Sigmoid colon (tissue), 7 donors: ENCODE results near the gene TREM2. TPM values are rescaled to one million over a fixed set of nuclear protein-coding genes. Genes with fewer than 3 reads are reported as not detected.

Experiments
- DNase-seq: peaks from one replicate; pipeline ENCODE4 v3.0.0-alpha.2; 2019
- H3K27ac ChIP-seq, 4 donors: fragments of 200-600 bp; sonication (generic); one replicate each; pipeline ENCODE4 v1.5.1; 2016 to 2019; ENCODE audit warnings: mild to moderate bottlenecking in 1 of 4
- H3K27me3 ChIP-seq, 3 donors: fragments of 200-600 bp; sonication (generic); one replicate each; pipeline ENCODE4 v1.5.1; 2019; ENCODE audit warnings: mild to moderate bottlenecking in 1 of 3
- H3K36me3 ChIP-seq, 4 donors: fragments of 200-600 bp; sonication (generic); one replicate each; pipeline ENCODE4 v1.5.1; 2016 to 2019
- H3K4me1 ChIP-seq, 4 donors: fragments of 200-600 bp; sonication (generic); one replicate each; pipeline ENCODE4 v1.5.1; 2017 to 2019
- H3K4me3 ChIP-seq, 4 donors: fragments of 200-600 bp; sonication (generic); one replicate each; pipeline ENCODE4 v1.5.1; 2017 to 2019; ENCODE audit warnings: mild to moderate bottlenecking in 2 of 4, moderate library complexity in 1 of 4
- H3K9me3 ChIP-seq, 4 donors: fragments of 200-600 bp in 3 of 4; sonication (generic) in 3 of 4; one replicate each; pipeline versions ENCODE4 v1.5.1 to v1.6.1; 2013 to 2019
- CTCF ChIP-seq, 4 experiments: fragments of 450-650 bp in 3 of 4; fragments of 200-600 bp in 1 of 4; IDR thresholded peaks; one replicate each; pipeline ENCODE4 v1.5.1; 2016 to 2019; ENCODE audit warnings: antibody characterized with exemption in 4 of 4, mild to moderate bottlenecking in 3 of 4, moderate library complexity in 2 of 4
- EP300 ChIP-seq, 4 donors: sonication (generic); formaldehyde crosslinking; IDR thresholded peaks; one replicate each; pipeline ENCODE4 v1.6.1; 2017; ENCODE audit warnings: antibody characterized with exemption in 4 of 4
- POLR2A ChIP-seq, 2 donors: fragments of 450-650 bp; IDR thresholded peaks; one replicate each; pipeline ENCODE4 v1.6.1; 2016; ENCODE audit warnings: antibody characterized with exemption in 2 of 2, mild to moderate bottlenecking in 2 of 2, moderate library complexity in 2 of 2
- POLR2AphosphoS5 ChIP-seq, 4 donors: sonication (generic); formaldehyde crosslinking; IDR thresholded peaks; one replicate each; pipeline ENCODE4 v1.6.1; 2017; ENCODE audit warnings: antibody characterized with exemption in 4 of 4
- WGBS, 2 donors: extraction: QIAGEN DNeasy Blood & Tissue Kit; methylation state at CpG; one replicate each; pipeline ENCODE4 v1.1.7; 2013; 5-methylcytosine and 5-hydroxymethylcytosine counted together
- intact Hi-C: fragments of 100-400 bp; cut with DNase I; formaldehyde crosslinking; loops from one replicate; pipeline ENCODE4 v1.15.1; 2023
- polyA plus RNA-seq, 3 donors: library from polyadenylated mRNA; stranded (reverse); fragments of 200-250 nt; gene quantifications; one replicate each; pipeline ENCODE4 v1.2.3, GENCODE V29; 2013
- total RNA-seq, 4 donors: library from RNA; depleted of rRNA; stranded (reverse); fragments of >200 nt; gene quantifications; one replicate each; pipeline ENCODE4 v1.1.0, GENCODE V29; 2016
- donor health status: healthy with polysubstance abuse.
- donor health status: Bipolar disorder and iron deficiency.
- donor health status: healthy.

Gene TREM2
- total and polyA plus RNA-seq, 7 donors: 0.83 to 7.4 (median 3.4) TPM; not detected in 1

DNA sequence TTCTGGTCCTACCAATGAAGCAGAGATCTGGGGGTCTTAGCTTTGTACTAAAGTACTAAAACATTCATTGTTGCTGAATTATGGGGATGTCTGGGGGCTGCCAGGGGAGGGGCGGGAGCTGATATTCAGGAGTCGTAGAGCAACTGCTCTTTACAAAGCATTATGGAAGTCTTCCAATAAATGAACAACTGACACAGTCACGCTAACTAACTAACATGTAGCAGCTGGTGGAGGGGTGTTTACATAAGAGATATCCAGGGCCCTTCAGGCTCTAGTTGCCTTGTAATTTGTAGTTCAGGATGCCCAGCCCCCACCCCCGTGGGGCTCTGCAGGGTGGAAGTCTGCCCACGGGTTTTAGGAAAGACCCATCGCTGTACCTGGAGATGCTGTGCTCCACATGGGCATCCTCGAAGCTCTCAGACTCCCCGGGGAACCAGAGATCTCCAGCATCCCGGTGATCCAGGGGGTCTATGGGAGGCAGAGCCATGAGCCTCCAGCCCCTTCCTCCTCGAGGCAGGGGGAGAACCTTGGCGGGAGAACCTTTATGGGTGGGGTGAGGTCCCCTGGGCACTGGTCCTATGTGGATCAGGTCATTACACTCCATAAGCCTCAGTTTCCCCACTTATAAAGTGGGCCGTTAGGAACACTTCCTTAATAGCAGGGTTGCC is 3.4 kb downstream of the TREM2 start:
- Histone ChIP-seq H3K9me3 (no peaks in the 10 kb centered on the region), H3K27me3 (peaks cover 0 to 8% (median 0%) of the 10 kb centered on the region in 3 donors), H3K4me3 (no peak overlapping the region), H3K27ac (no peak overlapping the region), H3K36me3 (no peaks in the 10 kb centered on the region), H3K4me1 (peaks cover 0 to 4% (median 0%) of the 10 kb centered on the region in 4 donors)
- 59 to 70% methylated on average over 12 of the region's 12 CpGs for WGBS, 2 donors
- DNase-seq: no peak
- no peak for TF ChIP-seq CTCF (IDR thresholded peaks at IDR 0.05)
- intact Hi-C loops: no loop called here

- Histone ChIP-seq H3K27ac (no peak overlapping the region), H3K9me3 (no peaks in the 10 kb centered on the region), H3K36me3 (no peaks in the 10 kb centered on the region), H3K27me3 (peaks cover 0 to 8% (median 0%) of the 10 kb centered on the region in 3 donors), H3K4me3 (no peak overlapping the region), H3K4me1 (peaks cover 0 to 4% (median 0%) of the 10 kb centered on the region in 4 donors)
- TF ChIP-seq EP300 (IDR thresholded peaks at IDR 0.05): no peak
- TF ChIP-seq POLR2AphosphoS5 (IDR thresholded peaks at IDR 0.05): no peak
- TF ChIP-seq CTCF (IDR thresholded peaks at IDR 0.05): no peak
- no peak for TF ChIP-seq POLR2A (IDR thresholded peaks at IDR 0.05)
- 87 to 88% methylated on average over 5 of the region's 5 CpGs for WGBS, 2 donors
- intact Hi-C loops: no loop called here
- no peak for DNase-seq
These were observed 5.6 kb downstream of the TREM2 start for GRCh38 chr6:41157323-41157722.

DNA sequence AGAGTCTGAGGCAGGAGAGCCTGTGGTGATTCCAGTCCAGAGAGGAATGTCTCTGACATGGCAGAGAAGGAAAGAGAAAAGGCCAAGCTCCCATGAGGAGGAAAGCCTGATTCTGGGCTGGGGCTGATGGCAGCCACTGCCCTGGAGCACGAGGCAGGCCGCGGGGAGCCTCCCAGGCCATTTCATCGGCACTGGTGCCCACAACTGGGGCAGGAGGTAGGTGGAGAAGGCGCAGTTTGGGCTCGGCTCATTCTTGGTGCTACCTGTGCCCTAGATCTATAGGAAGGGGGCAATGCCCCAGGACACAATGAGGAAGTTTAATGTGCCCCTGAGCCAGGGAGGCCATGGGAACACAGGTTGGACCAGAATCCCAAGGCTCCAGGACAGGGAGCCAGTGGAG is 6.1 kb downstream of the TREM2 start:
- TF ChIP-seq EP300 (IDR thresholded peaks at IDR 0.05) (no peak), POLR2AphosphoS5 (IDR thresholded peaks at IDR 0.05) (no peak), POLR2A (IDR thresholded peaks at IDR 0.05) (no peak), CTCF (IDR thresholded peaks at IDR 0.05) (no peak)
- no peaks in the 10 kb centered on the region for H3K36me3 ChIP-seq
- intact Hi-C loops: no loop called here
- H3K27ac ChIP-seq: no peak overlapping the region
- peaks cover 0 to 4% (median 0%) of the 10 kb centered on the region in 4 donors for H3K4me1 ChIP-seq
- peaks cover 0 to 8% (median 0%) of the 10 kb centered on the region in 3 donors for H3K27me3 ChIP-seq
- DNase-seq: no peak
- WGBS, 2 donors: 86 to 94% methylated on average over 6 of the region's 6 CpGs
- no peaks in the 10 kb centered on the region for H3K9me3 ChIP-seq
- no peak overlapping the region for H3K4me3 ChIP-seq

GRCh38 chr6:41156001-41156400 is 6.9 kb downstream of the TREM2 start:
- no peak overlapping the region for H3K4me3 ChIP-seq
- no peak overlapping the region for H3K27ac ChIP-seq
- no peaks in the 10 kb centered on the region for H3K36me3 ChIP-seq
- H3K27me3 ChIP-seq: peaks cover 0 to 2% (median 0%) of the 10 kb centered on the region in 3 donors
- no peak for DNase-seq
- intact Hi-C loops: no loop called here
- TF ChIP-seq POLR2AphosphoS5 (IDR thresholded peaks at IDR 0.05) (no peak), EP300 (IDR thresholded peaks at IDR 0.05) (no peak), CTCF (IDR thresholded peaks at IDR 0.05) (no peak), POLR2A (IDR thresholded peaks at IDR 0.05) (no peak)
- peaks cover 0 to 4% (median 0%) of the 10 kb centered on the region in 4 donors for H3K4me1 ChIP-seq
- no peaks in the 10 kb centered on the region for H3K9me3 ChIP-seq
- 87 to 88% methylated on average over 4 of the region's 4 CpGs for WGBS, 2 donors
